SH-SY5Y (cell line): ENCODE measurements around the gene CKM.

Experiments used
- GATA2 ChIP-seq: IDR thresholded peaks from 2 replicates; pipeline ENCODE4 v1.6.1; 2011; ENCODE audit warnings: mild to moderate bottlenecking, low read depth, low read length
- GATA3 ChIP-seq: IDR thresholded peaks from 2 replicates; pipeline ENCODE4 v1.6.1; 2011; ENCODE audit warnings: low read depth, mild to moderate bottlenecking, low read length, moderate library complexity

Gene CKM

DNA sequence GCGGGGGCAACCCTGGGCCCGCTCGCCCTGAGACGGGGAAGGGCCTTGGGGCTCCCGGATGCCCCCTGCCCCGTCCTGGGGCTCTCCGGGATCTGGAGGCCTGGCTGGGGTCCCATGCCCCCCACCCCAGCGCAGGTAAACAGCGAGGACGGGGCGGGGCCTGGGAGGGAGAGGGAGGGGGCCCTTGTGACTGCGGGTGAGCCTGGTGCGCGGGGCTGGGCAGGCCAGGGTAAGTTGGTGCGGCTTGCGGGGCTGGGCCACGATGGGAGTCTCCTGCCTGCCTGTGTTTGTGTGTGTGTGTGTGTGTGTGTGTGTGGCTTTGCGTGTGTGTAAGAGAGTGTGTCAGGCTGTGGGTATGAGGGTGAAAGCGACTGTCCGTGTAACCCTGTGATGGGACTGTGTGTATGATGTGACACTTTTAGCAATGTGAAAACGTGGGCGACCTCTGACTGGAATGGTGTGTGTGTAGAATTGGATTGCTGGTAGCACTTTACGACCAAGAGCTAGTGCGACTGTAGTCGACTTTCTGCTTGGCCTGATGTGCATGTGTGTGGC is 18.3 kb upstream of the CKM start:
- TF ChIP-seq GATA3 (no peak), GATA2 (no peak)

DNA sequence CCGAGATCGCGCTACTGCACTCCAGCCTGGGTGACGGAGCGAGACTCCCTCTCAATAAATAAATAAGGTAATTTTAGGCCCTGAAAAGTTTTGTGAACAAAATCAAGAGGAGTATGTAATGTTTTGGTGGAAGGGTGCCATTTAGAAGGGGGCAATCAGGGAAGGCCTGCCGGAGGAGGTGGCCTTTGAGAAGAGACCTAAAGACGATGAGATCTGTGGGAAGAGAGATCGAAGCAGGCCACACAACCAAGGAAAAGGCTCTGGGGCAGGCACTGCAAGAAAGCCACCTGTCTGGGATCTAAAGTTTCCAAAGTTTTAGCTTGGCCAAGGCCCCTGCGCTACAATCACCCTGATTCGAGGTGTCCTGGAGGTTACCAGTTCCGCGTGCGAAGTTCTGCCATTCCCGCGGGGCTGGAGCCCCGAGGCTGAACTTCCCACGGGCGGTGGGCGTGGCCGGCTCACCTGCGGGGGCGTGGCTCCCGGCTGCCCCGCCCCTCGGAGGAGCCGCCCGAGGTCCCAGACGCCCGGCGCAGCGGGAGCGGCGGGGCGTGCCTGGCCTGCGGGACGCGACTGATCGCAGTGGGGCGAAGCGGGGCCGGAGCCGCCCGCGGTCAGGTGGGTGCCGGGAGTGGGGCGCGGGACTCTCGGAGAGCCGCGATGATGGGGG is 17.7 kb upstream of the CKM start, which contains the start of gene KLC3:
KLC3 (plus strand) TSS at position 519 of the 667 bp plus-strand sequence. CDS start 4,792 bp downstream, outside the sequence.
- no peak for TF ChIP-seq GATA2
- TF ChIP-seq GATA3 = no peak

DNA sequence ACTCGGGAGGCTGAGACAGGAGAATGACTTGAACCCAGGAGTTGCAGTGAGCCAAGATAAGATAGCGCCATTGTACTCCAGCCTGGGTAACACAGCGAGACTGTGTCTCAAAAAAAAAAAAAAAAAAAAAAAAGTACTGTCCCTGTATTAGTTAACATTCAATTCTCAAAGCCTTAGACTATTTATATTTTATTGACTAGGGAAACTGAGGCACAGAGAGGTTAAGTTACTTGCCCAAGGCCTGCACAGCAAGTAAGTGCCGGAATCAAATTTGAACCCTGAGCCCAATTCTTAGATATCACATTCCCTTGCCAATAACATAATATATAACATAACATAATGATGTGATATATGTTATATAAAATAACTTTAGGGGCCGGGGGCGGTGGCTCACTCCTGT is 17.0 kb upstream of the CKM start:
- TF ChIP-seq GATA2 (no peak), GATA3 (no peak)

DNA sequence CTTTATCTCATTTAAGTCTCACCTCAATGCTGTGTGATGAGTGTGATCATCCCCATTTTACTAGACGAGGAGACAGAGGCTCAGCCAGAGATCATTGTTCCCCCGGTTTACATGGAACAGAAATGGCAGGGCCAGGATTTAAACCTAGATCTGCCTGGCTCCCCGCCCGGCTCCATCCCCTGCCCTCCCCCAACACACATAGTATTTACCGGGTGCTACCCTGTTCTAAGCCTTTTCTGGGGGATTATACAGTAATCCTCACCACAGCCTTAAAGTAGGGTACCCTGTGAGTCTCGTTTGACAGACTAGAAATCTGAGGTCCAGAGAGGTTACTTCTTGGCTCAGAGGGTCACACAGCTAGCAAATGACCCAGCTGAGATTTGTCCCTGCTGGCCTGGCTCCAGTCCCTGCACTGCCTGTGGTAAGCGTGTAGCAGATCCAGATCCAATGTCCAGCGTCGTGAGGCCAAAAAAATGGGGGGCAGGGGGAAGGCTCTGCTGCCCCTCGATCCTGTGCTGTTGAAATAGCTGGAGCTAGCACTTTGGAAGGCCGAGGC is 14.1 kb upstream of the CKM start:
- TF ChIP-seq GATA2 (no peak), GATA3 (no peak)

DNA sequence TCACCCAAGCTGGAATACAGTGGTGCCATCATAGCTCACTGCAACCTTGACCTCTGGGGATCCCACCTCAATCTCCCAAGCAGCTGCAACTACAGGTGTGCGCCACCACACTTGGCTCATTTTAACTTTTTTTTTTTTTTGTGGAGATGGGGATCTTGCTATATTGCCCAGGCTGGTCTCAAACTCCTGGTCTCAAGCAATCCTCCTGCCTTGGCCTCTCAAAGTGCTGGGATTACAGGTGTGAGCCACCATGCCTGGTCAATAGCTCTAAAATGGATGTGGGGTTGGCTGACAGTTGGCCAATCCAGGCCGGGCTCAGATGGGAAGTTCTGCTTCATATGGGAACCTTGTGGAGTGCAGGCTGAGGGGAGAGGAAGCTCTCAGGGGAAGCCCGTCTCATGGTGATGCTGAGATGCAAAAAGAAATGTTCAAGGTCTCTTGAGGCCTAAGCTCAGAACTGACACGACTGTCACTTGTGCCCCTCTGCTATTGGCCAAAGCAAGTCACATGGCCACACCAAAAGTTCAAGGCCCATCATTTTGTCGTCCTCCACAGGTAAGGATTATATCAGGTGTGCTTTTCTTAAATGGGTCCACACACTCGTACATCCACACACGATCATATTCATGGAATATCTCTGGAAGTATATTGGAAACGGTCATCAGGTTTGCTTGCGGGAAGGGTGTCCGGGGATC is 11.1 kb upstream of the CKM start:
- TF ChIP-seq GATA2 (no peak), GATA3 (no peak)

DNA sequence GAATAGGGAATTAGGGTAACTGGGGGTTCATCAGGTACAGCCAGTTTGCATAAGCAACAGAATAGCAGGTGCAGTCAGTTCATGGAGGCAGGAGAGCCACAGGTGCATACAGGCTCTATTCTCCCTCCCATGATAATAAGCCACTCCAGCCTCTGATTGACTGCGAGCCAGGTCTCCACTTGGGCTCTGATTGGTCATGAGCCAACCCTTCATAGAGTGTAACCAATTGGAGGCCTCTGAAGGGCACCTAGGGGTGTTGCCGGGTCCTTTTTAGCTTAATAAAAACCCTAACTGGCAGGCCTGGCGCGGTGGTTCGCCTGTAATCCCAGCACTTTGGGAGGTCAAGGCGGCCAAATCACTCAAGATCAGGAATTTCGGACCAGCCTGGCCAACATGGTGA is 8.7 kb upstream of the CKM start:
- TF ChIP-seq GATA2 = no peak
- no peak for TF ChIP-seq GATA3

DNA sequence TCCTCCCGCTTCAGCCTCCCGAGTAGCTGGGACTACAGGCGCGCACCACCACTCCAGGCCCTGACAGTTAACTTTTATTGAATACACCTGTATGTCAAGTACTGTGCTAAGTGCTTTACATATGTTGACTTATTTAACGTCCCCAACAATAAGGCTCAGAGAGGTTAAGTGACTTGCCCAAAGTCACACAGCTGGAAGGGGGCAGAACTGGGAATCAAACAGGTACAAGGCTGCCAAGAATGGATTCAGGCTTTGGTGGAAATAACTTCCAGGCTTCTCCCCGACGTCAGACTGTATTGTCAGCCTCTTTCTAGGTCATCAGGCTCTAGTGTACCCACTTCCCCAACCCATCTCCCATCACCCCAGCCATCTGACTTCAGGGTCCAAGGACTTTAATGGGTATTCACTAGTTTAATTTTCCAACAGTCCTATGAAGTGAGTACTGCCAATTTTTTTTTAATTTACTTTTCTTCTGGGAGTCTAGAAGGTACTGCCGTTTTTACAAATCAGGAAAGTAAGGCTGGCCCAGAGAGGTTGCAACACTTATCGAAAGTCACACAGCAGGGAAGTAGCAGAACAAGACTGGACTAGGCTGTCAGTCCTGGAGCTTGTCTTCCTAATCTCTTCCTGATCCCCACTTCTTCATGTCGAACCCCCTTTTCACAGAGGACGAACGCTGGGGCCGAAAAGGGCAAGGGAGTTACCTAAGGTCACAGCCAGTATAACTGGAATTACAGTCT is 4.9 kb upstream of the CKM start:
- TF ChIP-seq GATA3 (no peak), GATA2 (no peak)

DNA sequence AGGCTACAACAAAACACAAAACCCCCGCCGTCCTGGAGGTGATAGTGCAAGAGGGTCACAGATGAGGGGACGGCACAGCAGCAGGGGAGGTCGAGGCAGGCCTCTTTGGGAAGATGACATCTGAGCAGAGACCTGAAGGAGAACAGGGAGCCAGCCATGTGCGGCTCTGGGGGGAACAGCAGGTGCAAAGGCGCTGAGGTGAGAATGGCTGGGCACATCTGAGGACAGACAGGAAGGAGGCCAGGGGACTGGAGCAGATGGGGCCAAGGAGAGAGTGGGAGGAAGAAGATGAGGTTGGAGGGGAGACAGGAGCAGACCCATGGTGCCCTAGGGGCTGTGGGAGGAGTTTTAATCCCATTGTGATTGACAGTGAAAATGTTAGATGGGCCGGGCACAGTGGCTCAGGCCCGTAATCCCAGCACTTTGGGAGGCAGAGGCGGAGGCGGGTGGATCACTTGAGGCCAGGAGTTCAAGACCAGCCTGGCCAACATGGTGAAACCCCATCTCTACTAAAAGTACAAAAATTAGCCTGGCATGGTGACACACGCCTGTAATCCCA is 1.8 kb upstream of the CKM start:
- TF ChIP-seq GATA2 = no peak
- TF ChIP-seq GATA3 = no peak

DNA sequence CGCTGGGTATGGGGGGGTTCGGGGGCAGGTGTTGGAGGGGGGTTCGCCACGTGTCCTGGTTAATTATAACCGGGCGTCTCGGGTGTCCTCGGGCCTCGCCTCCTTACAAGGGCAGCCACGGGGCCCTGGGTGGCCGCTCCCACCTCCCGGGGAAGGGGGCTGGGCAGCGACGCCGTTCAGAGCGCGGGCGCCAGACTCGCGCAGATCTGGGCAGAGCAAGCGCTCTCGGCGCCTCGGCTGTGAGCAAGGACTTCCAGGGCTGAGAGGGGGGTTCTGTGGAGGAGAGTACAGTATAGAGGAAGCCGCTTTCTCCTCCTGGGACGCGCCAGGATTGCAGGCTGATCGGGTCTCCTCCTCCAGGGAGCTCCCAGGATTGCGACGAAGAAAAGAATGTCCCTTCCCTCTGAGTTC is 1.0 kb upstream of the CKM start:
- TF ChIP-seq GATA2 (no peak), GATA3 (no peak)

DNA sequence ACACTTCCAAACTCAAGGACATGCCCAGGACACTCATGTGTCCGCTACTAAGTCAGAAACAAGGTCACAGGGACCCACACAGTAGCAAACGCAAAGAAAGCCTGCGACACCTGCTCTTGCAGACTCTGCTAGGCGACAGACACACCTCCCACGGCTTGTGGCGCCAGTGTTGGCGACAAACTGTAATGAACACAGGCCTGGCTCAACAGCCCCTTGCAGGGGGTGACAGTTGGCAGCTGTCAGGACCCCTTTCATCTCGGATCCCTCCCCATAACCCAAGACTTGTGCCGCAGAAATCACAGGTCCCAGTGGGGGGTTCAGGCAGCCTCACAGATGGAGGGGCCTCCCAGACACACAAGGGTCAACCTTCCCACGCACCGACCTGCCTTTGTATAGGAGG is 364 bp downstream of the CKM start:
- TF ChIP-seq GATA3 (no peak), GATA2 (no peak)

DNA sequence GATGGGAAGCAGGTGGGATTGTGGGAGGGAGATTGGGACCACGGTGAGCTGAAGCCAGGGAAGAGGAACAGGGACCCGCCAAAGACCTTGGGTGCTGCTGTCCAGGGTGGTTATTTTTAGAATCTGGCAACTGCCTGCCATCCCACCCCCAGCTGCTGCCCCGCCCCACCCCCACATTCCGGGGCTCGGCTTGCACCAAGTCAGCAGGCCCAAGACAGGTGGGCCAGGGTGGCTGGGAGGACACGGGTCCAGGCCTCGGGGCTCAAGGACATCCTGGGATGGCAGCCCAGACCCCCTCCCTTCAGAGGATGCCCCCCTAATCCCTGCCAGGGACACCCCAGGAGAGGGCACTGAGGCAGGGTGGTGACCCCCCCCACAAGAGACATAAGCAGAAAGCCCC is 827 bp downstream of the CKM start:
- no peak for TF ChIP-seq GATA2
- TF ChIP-seq GATA3 = no peak

DNA sequence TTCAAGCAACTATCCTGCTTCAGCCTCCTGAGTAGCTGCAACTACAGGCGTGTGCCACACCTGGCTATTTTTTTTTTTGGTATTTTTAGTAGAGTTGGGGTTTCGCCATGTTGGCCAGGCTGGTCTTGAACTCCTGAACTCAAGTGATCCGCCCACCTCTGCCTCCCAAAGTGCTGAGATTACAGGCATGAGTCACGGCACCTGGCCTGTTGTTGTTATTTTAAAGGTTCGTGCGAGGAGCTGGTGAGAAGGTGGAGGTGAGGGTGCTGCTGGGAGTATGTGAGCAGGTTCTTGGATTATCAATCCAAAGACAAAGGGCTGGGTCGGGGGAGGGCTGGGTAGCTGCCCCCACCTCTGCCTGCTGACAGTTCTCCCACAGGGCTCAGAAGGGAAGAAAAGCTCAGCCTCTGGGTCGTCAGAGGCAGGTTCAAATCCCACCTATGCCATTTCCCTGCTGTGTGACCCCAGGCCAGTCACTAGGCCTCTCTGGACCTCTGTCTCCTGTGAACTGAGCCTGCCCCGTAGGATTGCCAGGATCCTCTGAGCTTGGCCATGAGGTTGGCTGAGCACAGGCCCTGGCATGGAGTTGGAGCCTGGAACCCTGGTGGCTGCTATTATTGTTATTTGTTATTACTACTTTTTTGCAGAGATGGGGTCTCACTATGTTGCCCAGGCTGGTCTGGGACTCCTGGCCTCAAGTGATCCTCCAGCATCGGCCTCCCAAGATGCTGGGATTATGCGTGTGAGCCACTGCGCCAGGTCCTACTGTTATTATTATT is 1.5 kb downstream of the CKM start:
- TF ChIP-seq GATA3 = no peak
- no peak for TF ChIP-seq GATA2

DNA sequence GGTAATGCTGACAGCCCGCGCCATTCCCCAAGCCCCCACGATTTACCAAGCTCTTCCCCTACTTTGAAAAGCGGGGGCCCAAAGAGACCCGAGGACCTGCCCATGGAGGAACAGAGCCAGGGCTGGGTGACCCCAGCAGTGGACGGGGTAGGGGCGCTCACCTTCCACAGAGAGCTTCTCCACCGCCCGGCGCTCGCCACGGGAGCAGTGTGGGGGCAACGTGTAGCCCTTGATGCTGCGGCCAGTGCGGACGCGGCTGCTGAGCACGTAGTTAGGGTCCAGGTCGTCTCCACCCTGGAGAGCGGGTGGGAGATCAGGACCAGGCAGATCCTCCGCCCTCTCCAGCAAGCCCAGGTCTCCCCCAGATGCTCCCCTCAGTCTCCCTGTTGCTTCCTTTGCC is 7.4 kb downstream of the CKM start:
- TF ChIP-seq GATA2 = no peak
- TF ChIP-seq GATA3 = no peak
